Sigmoid colon (tissue), 7 donors: ENCODE data around the gene MEGF6. TPM values are rescaled to one million over a fixed set of nuclear protein-coding genes. Genes with fewer than 3 reads are reported as not detected.

Source experiments
- DNase-seq: peaks from one replicate; pipeline ENCODE4 v3.0.0-alpha.2; 2019
- H3K27ac ChIP-seq, 4 donors: fragments of 200-600 bp; sonication (generic); one replicate each; pipeline ENCODE4 v1.5.1; 2016 to 2019; ENCODE audit warnings: mild to moderate bottlenecking in 1 of 4
- H3K27me3 ChIP-seq, 3 donors: fragments of 200-600 bp; sonication (generic); one replicate each; pipeline ENCODE4 v1.5.1; 2019; ENCODE audit warnings: mild to moderate bottlenecking in 1 of 3
- H3K36me3 ChIP-seq, 4 donors: fragments of 200-600 bp; sonication (generic); one replicate each; pipeline ENCODE4 v1.5.1; 2016 to 2019
- H3K4me1 ChIP-seq, 4 donors: fragments of 200-600 bp; sonication (generic); one replicate each; pipeline ENCODE4 v1.5.1; 2017 to 2019
- H3K4me3 ChIP-seq, 4 donors: fragments of 200-600 bp; sonication (generic); one replicate each; pipeline ENCODE4 v1.5.1; 2017 to 2019; ENCODE audit warnings: mild to moderate bottlenecking in 2 of 4, moderate library complexity in 1 of 4
- H3K9me3 ChIP-seq, 4 donors: fragments of 200-600 bp in 3 of 4; sonication (generic) in 3 of 4; one replicate each; pipeline versions ENCODE4 v1.5.1 to v1.6.1; 2013 to 2019
- CTCF ChIP-seq, 4 experiments: fragments of 450-650 bp in 3 of 4; fragments of 200-600 bp in 1 of 4; IDR thresholded peaks; one replicate each; pipeline ENCODE4 v1.5.1; 2016 to 2019; ENCODE audit warnings: antibody characterized with exemption in 4 of 4, mild to moderate bottlenecking in 3 of 4, moderate library complexity in 2 of 4
- EP300 ChIP-seq, 4 donors: sonication (generic); formaldehyde crosslinking; IDR thresholded peaks; one replicate each; pipeline ENCODE4 v1.6.1; 2017; ENCODE audit warnings: antibody characterized with exemption in 4 of 4
- POLR2A ChIP-seq, 2 donors: fragments of 450-650 bp; IDR thresholded peaks; one replicate each; pipeline ENCODE4 v1.6.1; 2016; ENCODE audit warnings: antibody characterized with exemption in 2 of 2, mild to moderate bottlenecking in 2 of 2, moderate library complexity in 2 of 2
- POLR2AphosphoS5 ChIP-seq, 4 donors: sonication (generic); formaldehyde crosslinking; IDR thresholded peaks; one replicate each; pipeline ENCODE4 v1.6.1; 2017; ENCODE audit warnings: antibody characterized with exemption in 4 of 4
- WGBS, 2 donors: extraction: QIAGEN DNeasy Blood & Tissue Kit; methylation state at CpG; one replicate each; pipeline ENCODE4 v1.1.7; 2013; 5-methylcytosine and 5-hydroxymethylcytosine counted together
- intact Hi-C: fragments of 100-400 bp; cut with DNase I; formaldehyde crosslinking; loops from one replicate; pipeline ENCODE4 v1.15.1; 2023
- polyA plus RNA-seq, 3 donors: library from polyadenylated mRNA; stranded (reverse); fragments of 200-250 nt; gene quantifications; one replicate each; pipeline ENCODE4 v1.2.3, GENCODE V29; 2013
- total RNA-seq, 4 donors: library from RNA; depleted of rRNA; stranded (reverse); fragments of >200 nt; gene quantifications; one replicate each; pipeline ENCODE4 v1.1.0, GENCODE V29; 2016
- donor health status: healthy with polysubstance abuse.
- donor health status: Bipolar disorder and iron deficiency.
- donor health status: healthy.

MEGF6 gene
- total and polyA plus RNA-seq, 7 donors: 2.4 to 31.9 (median 7.8) TPM; not detected in 1

GRCh38 chr1:3598522-3599285, 12.6 kb downstream of the MEGF6 start:
- no peak for DNase-seq
- WGBS, 2 donors: 47% methylated on average over 30 of the region's 30 CpGs
- intact Hi-C loops: no loop called here
- H3K36me3 ChIP-seq: no peaks in the 10 kb centered on the region
- H3K9me3 ChIP-seq: no peaks in the 10 kb centered on the region
- no peak overlapping the region for H3K4me3 ChIP-seq
- peaks cover 0 to 19% (median 0%) of the 10 kb centered on the region in 3 donors for H3K27me3 ChIP-seq
- TF ChIP-seq POLR2AphosphoS5 (IDR thresholded peaks at IDR 0.05) (no peak), EP300 (IDR thresholded peaks at IDR 0.05) (no peak), CTCF (IDR thresholded peaks at IDR 0.05) (no peak), POLR2A (IDR thresholded peaks at IDR 0.05) (no peak)
- peaks cover 0 to 17% (median 14%) of the 10 kb centered on the region in 4 donors for H3K4me1 ChIP-seq
- H3K27ac ChIP-seq: no peak overlapping the region

- peaks cover 0 to 19% (median 0%) of the 10 kb centered on the region in 3 donors for H3K27me3 ChIP-seq
- no peak for DNase-seq
Observed at GRCh38 chr1:3598051-3598491, 13.2 kb downstream of the MEGF6 start.

GRCh38 chr1:3597599-3597964, 13.7 kb downstream of the MEGF6 start:
- H3K27ac ChIP-seq: no peak overlapping the region
- H3K27me3 ChIP-seq: peaks cover 0 to 19% (median 0%) of the 10 kb centered on the region in 3 donors
- no peak for DNase-seq
- intact Hi-C loops: no loop called here
- no peaks in the 10 kb centered on the region for H3K36me3 ChIP-seq
- peaks cover 0 to 17% (median 14%) of the 10 kb centered on the region in 4 donors for H3K4me1 ChIP-seq
- TF ChIP-seq POLR2AphosphoS5 (IDR thresholded peaks at IDR 0.05) (no peak), POLR2A (IDR thresholded peaks at IDR 0.05) (no peak), CTCF (IDR thresholded peaks at IDR 0.05) (no peak), EP300 (IDR thresholded peaks at IDR 0.05) (no peak)
- no peaks in the 10 kb centered on the region for H3K9me3 ChIP-seq
- H3K4me3 ChIP-seq: no peak overlapping the region
- WGBS, 2 donors: 36 to 55% methylated on average over 11 of the region's 11 CpGs

More at GRCh38 chr1:3598051-3598491, 13.2 kb downstream of the MEGF6 start:
- 19 to 22% methylated on average over 26 of the region's 26 CpGs for WGBS, 2 donors
- H3K4me1 ChIP-seq: peaks cover 0 to 17% (median 14%) of the 10 kb centered on the region in 4 donors
- intact Hi-C loops: no loop called here
- H3K9me3 ChIP-seq: no peaks in the 10 kb centered on the region
- no peak overlapping the region for H3K4me3 ChIP-seq
- no peak for TF ChIP-seq POLR2A (IDR thresholded peaks at IDR 0.05)
- no peak for TF ChIP-seq POLR2AphosphoS5 (IDR thresholded peaks at IDR 0.05)
- no peak for TF ChIP-seq CTCF (IDR thresholded peaks at IDR 0.05)
- no peak for TF ChIP-seq EP300 (IDR thresholded peaks at IDR 0.05)
- H3K27ac ChIP-seq: no peak overlapping the region
- no peaks in the 10 kb centered on the region for H3K36me3 ChIP-seq

GRCh38 chr1:3596663-3597598, 14.4 kb downstream of the MEGF6 start:
- TF ChIP-seq EP300 (IDR thresholded peaks at IDR 0.05) (no peak), POLR2AphosphoS5 (IDR thresholded peaks at IDR 0.05) (no peak), CTCF (IDR thresholded peaks at IDR 0.05) (no peak), POLR2A (IDR thresholded peaks at IDR 0.05) (no peak)
- no peak for DNase-seq
- peaks cover 0 to 19% (median 0%) of the 10 kb centered on the region in 3 donors for H3K27me3 ChIP-seq
- no peaks in the 10 kb centered on the region for H3K9me3 ChIP-seq
- no peak overlapping the region for H3K27ac ChIP-seq
- no peak overlapping the region for H3K4me3 ChIP-seq
- H3K36me3 ChIP-seq: no peaks in the 10 kb centered on the region
- WGBS, 2 donors: 71 to 78% methylated on average over 29 of the region's 29 CpGs
- peaks cover 0 to 17% (median 14%) of the 10 kb centered on the region in 4 donors for H3K4me1 ChIP-seq
- intact Hi-C loops: no loop called here
